HepG2 (cell line): ENCODE data around the gene BRSK2.

Experiments
- ATM ChIP-seq: fragments of 450-650 bp; IDR thresholded peaks from 2 replicates; pipeline ENCODE4 v1.7.1; 2017; ENCODE audit warnings: mild to moderate bottlenecking, borderline replicate concordance
- CTCF ChIP-seq: sonication (generic); formaldehyde crosslinking; IDR thresholded peaks from 2 replicates; pipeline ENCODE4 v1.5.0; 2020; ENCODE audit warnings: mild to moderate bottlenecking, missing genetic modification reagents, moderate library complexity
- GABPA ChIP-seq, 2 experiments: IDR thresholded peaks; 2 replicates each; pipeline ENCODE4 v1.6.1; 2011 to 2016; ENCODE audit warnings: low read depth in 2 of 2, low read length in 1 of 2, missing biosample characterization in 1 of 2, missing genetic modification characterization in 1 of 2
- JUN ChIP-seq: sonication (generic); formaldehyde crosslinking; IDR thresholded peaks from 2 replicates; pipeline ENCODE4 v1.4.0; 2020; ENCODE audit warnings: mild to moderate bottlenecking, missing genetic modification reagents
- KDM1A ChIP-seq: IDR thresholded peaks from 2 replicates; pipeline ENCODE4 v1.6.1; 2016; ENCODE audit warnings: missing compliant biosample characterization
- POLR2AphosphoS2 ChIP-seq: IDR thresholded peaks from 2 replicates; pipeline ENCODE4 v1.6.1; 2011; ENCODE audit warnings: low read depth, low read length, improper control_type of control experiment
- POLR2AphosphoS5 ChIP-seq: IDR thresholded peaks from 2 replicates; pipeline ENCODE4 v1.6.1; 2012; ENCODE audit warnings: low read depth, low read length
- SIX1 ChIP-seq: sonication (generic); formaldehyde crosslinking; IDR thresholded peaks from 2 replicates; pipeline ENCODE4 v1.4.0; 2020; ENCODE audit warnings: missing genetic modification reagents, borderline replicate concordance
- YY1 ChIP-seq: IDR thresholded peaks from 2 replicates; pipeline ENCODE4 v1.6.1; 2011; ENCODE audit warnings: low read length, low read depth, moderate library complexity, mild to moderate bottlenecking; ENCODE audit not compliant: insufficient read depth, insufficient replicate concordance
- ZBTB33 ChIP-seq: sonication (generic); formaldehyde crosslinking; IDR thresholded peaks from 2 replicates; pipeline ENCODE4 v1.4.0; 2020; ENCODE audit warnings: missing genetic modification reagents
- ZNF598 ChIP-seq: sonication (generic); formaldehyde crosslinking; IDR thresholded peaks from 2 replicates; pipeline ENCODE4 v1.5.1; 2020; ENCODE audit warnings: mild to moderate bottlenecking, missing genetic modification reagents, borderline replicate concordance
- TF ChIP-seq, protein P1 (sequence below): IDR thresholded peaks from 2 replicates; pipeline ENCODE4 v1.6.1; 2012; ENCODE audit warnings: inconsistent platforms

DNA sequence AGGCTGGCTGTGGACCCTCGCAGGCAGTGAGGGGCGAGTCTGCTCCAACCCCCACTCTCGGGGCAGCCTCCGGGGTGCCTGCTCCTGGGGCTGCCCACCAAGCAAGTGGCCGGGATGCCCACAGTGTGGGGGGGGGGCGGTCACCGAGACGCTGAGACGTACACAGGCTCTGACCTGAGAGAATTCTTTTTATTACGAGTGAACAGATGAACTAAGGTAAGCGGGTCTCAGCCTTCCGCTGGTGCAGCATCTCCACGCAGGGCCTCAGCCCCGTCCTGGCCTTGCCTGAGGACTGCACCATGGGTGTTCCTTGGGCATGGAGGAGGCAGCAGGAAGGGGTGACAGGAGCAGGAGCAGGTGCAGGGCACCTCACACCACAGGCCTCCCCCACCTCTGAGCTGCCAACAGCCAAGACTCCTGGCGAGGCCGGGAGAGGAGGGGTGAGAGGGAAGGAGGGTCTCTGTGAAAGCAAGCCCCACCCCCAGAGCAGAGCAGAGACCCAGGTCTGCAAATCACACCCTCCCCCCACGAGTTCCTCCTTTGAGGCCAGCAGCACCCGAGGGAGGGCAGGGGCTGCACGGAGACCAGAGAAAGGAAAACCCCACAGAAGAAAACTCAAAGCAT lies 79.7 kb downstream of the BRSK2 start:
- TF ChIP-seq ATM (no peak), POLR2AphosphoS2 (no peak), POLR2AphosphoS5 (no peak), ZNF598 (no peak), ZBTB33 (no peak), JUN (CRISPR knock-in tag) (no peak), SIX1 (CRISPR knock-in tag) (no peak), GABPA (IDR thresholded peaks at IDR 0.05; ENCODE audit: low read depth, low read length) (no peak), GABPA (CRISPR knock-in tag; IDR thresholded peaks at IDR 0.05; ENCODE audit: low read depth) (no peak), KDM1A (CRISPR knock-in tag) (no peak), CTCF (CRISPR knock-in tag) (no peak), YY1 (no peak)
- TF ChIP-seq, protein P1, sequence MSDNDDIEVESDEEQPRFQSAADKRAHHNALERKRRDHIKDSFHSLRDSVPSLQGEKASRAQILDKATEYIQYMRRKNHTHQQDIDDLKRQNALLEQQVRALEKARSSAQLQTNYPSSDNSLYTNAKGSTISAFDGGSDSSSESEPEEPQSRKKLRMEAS: no peak
